ENCODE measurements around the gene PRKCH.
"Not testable (repeated sequence)": the region's sequence is repeated elsewhere in the genome, so short reads cannot be mapped to it uniquely, and the experiment has no call there.

The PRKCH gene

GRCh38 chr14:61388173-61388975, 67.0 kb downstream of the PRKCH start:
- peak in 1 of 2 donors; percentile 18 for DNase-seq (ENCODE audit: low read depth in 1 of 2, low spot score in 1 of 2)

DNA sequence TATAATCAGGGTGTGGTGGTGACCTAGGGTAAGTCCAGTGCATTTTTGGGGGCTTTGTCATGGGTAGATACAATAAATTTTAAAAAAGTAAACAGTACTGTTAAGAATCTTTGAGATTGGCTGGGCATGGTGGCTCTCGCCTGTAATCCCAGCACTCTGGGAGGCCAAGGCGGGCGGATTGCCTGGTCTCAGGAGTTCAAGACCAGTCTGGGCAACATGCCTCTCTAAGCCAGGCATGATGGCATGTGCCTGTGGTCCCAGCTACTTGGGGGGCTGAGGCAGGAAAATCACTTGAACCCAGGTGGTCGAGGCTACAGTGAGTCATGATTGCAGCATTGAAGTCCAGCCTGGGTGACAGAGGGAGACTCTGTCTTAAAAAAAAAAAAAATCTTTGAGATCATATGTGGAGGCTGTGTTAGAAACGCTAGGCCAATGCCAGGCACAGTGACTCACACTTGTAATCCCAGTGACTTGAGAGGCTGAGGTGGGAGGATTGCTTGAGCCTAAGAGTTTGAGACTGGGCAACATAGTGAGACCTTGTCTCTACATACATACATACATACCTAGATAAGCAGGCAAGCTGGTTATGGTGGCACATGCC, 67.7 kb downstream of the PRKCH start:
- no peak for DNase-seq (ENCODE audit: low read depth in 1 of 2, low spot score in 1 of 2)

DNA sequence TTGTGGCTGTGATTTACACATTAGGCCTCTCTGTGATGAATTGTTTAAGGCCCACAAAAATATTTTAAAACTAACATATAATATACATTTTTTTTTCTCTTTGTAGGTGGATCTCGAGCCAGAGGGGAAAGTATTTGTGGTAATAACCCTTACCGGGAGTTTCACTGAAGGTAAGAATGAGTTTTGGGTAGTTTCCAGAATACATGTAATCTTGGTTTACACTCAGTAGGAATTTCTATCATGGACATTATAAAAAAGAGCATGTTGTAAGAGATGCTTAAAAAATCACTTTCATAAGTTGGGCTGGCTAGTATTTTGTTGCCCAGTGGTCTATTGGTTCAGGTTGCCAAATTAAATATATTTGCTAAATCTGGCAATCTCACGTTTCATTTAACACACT, 69.7 kb downstream of the PRKCH start:
- DNase-seq (ENCODE audit: low read depth in 1 of 2, low spot score in 1 of 2), result no peak

DNA sequence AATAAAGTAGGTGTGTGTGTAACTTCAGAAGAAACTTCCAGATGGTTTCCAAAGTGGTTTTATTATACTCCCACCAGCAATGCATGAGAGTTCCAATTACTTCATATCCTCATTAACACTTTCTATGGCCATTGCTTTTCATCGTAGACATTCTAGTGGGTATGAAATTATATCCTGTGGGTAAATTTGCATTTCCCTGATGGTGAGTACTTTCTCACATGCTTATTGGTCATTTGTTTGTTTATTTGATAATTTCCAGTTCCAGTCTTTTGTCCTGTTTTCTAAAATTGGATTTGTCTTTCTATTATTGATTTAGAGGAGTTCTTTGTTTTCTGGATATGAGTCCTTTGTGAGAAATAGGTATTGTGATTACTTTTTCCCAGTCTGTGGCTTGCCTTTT, 70.9 kb downstream of the PRKCH start:
- DNase-seq (ENCODE audit: low read depth in 1 of 2, low spot score in 1 of 2), result no peak

- no peak for DNase-seq (ENCODE audit: low read depth in 1 of 2, low spot score in 1 of 2)
These were observed 73.2 kb downstream of the PRKCH start for GRCh38 chr14:61394542-61394941.

DNA sequence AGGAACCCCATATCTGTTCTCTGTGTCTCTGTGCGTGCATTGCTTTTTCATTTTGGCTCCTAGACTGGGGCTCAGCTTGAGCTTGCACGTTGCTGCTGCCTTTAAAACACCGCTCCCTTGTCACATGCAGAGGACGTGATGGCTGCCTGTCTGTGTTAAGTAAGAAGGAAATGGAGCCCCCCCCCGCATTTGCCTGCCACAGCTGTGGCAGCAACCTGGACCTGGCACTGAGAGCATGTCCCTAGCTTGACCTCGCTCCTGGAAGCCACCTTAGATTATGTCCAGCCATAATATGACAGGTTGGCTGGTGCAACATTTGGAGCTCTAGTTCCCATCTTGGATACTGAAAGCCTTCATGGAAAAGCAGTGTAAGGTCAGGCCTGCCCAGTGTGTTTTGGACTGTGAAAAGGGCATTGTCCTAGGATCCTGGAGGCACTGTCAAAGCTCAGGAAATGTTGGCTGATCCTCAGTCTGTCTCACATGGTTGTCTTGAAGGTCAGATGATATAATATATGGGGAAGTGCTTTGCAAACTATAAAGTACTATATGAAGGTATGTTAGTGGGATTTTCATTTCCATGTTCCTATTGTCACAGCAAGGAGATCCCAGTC, 73.8 kb downstream of the PRKCH start:
- no peak for DNase-seq (ENCODE audit: low read depth in 1 of 2, low spot score in 1 of 2)

- DNase-seq (ENCODE audit: low read depth in 1 of 2, low spot score in 1 of 2), result no peak
These were observed 74.9 kb downstream of the PRKCH start for GRCh38 chr14:61396279-61396678.

- DNase-seq (ENCODE audit: low read depth in 1 of 2, low spot score in 1 of 2), result no peak
These were observed 75.3 kb downstream of the PRKCH start for GRCh38 chr14:61396694-61397093.

GRCh38 chr14:61397615-61398014, 76.2 kb downstream of the PRKCH start:
- no peak for DNase-seq (ENCODE audit: low read depth in 1 of 2, low spot score in 1 of 2)

DNA sequence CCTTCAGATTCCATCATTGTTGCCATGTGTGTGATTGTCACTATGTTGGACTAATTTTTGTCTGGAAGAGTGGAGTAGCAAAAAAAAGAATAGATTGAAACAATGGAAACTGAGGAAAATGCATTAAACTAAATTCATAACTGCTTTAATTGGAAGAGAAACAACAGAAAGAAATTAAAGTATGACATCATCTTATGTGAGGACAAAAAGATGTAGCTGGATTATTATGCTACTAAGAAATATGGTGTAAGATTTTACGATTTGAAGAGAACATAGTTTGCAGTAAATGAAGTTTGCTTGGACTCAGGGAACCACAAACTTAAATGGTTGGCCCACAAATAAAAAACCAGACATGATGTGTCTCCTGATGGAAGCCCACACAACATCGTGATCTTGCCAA, 76.8 kb downstream of the PRKCH start:
- no peak for DNase-seq (ENCODE audit: low read depth in 1 of 2, low spot score in 1 of 2)

DNA sequence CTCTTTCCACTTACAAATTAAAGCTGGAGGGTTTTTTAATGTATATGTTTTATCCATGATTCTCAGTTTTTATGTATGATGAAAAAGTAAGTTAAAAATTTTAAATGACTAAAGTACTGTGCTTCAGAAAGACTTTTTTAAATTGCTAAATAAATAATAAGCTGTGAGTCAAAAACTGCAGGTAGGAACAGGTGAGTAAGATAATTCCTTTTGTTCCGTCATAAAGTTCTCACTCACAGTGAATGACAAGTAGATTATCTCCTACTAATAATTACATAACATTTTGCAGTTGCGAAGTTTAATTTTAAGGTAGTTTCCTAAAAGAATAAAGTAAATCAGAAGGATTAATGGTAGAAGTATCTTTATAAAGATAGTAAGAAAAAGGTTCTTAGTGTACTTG, 78.0 kb downstream of the PRKCH start:
- no peak for DNase-seq (ENCODE audit: low read depth in 1 of 2, low spot score in 1 of 2)

- DNase-seq (ENCODE audit: low read depth in 1 of 2, low spot score in 1 of 2), result no peak
These were observed 80.1 kb downstream of the PRKCH start for GRCh38 chr14:61401461-61401860.

DNA sequence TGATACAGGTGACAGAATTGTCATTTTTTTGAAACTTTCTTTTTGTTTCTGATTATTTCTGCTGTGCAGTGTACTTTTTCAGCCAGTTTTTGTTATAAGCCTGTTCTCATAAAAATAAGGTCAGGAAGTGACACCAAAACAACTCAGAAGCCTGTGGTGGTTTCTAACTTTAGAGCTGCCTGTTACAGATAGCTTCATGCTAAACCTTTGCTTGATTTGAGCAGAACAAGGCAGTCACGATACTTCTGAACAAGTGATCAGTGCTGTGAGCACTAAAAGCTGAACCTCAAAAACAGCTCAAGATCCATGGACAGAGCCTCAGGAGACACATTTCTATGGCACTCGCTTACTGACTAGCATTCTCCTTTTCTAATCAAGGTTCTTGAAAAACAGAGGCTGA, 82.0 kb downstream of the PRKCH start:
- DNase-seq (ENCODE audit: low read depth in 1 of 2, low spot score in 1 of 2), result no peak

GRCh38 chr14:61404637-61405036, 83.3 kb downstream of the PRKCH start:
- no peak for DNase-seq (ENCODE audit: low read depth in 1 of 2, low spot score in 1 of 2)

DNA sequence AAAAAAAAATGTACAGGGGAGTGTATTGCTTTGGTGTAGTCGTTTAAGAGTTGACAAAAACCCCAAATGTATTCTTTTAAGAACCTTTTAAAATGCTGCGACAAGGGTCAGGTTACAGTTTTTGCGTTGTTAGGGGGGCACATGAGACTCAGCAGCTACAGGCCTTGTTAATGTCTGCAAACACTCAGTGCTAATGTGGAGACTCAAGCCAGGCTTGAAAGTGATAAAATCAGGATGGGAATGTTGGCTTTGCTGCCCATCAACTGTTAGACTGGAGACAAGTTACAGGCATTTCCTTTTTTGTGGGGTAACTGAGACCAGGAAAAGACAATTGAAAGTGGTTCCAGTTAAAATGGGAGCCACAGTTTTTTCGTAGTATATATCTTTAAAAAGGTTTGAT, 84.8 kb downstream of the PRKCH start:
- no peak for DNase-seq (ENCODE audit: low read depth in 1 of 2, low spot score in 1 of 2)

DNA sequence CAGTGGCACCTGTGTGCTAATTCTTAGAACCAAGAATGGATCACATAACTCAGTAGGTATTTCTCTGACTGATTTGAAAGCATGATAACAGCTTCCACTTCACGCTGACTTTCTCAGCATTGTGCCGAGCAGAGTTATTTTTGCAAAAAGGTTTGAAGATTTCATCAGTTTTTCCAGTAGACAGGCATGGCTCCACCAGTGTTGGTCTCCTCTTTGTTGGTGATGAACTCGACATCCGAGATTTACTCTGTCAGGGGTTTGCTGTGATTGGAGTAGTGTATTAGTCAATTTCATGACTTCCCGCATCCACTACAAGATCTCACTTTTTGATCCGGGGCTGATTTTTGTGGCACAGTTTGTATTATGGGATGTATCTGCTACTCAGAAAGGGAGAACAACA, 85.3 kb downstream of the PRKCH start:
- no peak for DNase-seq (ENCODE audit: low read depth in 1 of 2, low spot score in 1 of 2)

DNA sequence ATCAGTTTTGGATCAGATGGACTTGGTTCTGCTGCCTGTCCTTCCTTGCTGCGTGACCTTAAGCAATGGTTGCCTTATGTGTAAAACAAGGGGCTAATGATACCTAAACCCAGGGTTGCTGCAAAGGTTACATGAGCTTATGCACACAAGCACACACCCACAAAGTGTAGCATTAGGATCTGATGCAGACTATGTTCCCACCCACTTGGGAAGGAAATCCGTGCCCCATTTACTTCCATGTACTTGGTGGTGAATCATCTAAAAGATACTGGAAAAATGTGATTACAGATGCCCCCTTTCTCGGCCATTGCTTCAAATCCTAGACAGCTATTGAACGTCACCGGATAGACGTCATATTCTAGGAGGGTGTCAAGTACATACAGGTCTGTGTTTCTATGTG, 87.1 kb downstream of the PRKCH start:
- no peak for DNase-seq (ENCODE audit: low read depth in 1 of 2, low spot score in 1 of 2)

- no peak for DNase-seq (ENCODE audit: low read depth in 1 of 2, low spot score in 1 of 2)
These were observed 88.4 kb downstream of the PRKCH start for GRCh38 chr14:61409782-61410181.

DNA sequence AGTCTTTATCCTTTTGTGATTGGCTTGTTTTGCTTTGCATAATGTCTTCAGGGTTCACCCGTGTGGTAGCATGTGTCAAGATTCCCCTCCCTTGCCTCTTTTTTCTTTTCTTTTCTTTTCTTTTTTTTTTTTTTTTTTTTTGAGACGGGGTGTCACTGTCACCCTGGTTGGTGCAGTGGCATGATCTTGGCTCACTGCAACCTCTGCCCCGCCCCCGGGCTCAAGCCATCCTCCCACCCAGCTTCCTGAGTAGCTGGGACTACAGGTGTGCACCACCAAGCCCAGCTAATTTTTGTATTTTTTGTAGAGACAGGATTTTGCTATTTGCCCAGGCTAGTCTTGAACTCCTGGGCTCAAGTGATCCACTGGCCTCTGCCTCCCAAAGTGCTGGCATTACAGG, 94.6 kb downstream of the PRKCH start:
- not testable (repeated sequence) for DNase-seq (ENCODE audit: low read depth in 1 of 2, low spot score in 1 of 2)

DNA sequence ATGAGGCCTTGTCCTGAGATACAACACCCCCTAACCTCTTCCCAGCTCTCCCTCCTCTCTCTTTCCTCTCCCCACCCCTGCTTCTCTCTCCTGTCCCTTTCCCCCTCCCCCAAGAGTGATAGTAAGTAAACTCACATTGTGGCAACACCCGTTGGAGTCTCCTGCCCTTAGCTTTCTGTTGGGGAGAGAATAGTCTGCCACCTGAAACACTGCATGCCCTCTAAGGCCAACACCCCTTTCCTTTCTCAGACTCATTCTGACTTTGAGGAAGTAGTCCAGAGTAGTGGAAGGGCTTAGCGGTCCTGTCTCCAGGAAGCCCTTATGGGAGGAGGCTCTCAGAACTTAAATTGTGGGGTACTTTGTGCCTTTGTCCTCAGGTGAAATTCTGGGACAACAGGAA, 95.2 kb downstream of the PRKCH start:
- no peak for DNase-seq (ENCODE audit: low read depth in 1 of 2, low spot score in 1 of 2)

GRCh38 chr14:61417141-61417540, 95.8 kb downstream of the PRKCH start:
- DNase-seq (ENCODE audit: low read depth in 1 of 2, low spot score in 1 of 2), result no peak

DNA sequence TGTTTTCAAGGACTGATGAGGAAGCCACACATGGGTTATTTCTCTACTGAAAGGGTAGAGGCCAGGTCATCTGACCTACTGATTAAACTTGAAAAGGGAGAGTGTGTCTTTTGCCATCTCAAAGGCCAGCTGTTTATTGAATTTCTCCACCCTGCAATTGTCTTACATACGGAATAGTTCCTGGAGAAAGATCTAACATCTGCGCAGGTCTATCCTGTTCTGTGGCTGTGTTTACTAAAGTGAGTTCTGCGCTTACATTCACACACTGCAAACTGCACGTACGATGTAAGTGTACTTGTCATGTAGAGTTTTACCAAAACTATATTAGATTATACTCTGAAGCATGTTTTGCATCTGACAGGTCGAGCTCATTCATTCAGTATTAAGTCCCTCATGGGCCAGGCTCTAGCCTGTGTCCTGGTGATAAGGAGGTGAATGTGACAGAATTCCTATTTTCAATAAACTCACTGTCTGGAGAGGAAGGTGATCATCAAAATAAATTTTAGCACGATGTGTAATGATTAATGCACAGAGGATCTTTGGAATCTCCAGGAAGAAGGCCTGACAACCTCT, 96.6 kb downstream of the PRKCH start:
- no peak for DNase-seq (ENCODE audit: low read depth in 1 of 2, low spot score in 1 of 2)

All from stimulated activated CD4-positive, alpha-beta T cell treated with anti-CD3 and anti-CD28 coated beads, Interleukin-15, amount 100 ng/mL, for 1 hour (primary cell).